ENCODE measurements around the gene CLHC1.
"Not testable (repeated sequence)": the region's sequence is repeated elsewhere in the genome, so short reads cannot be mapped to it uniquely, and the experiment has no call there.

Gene CLHC1

GRCh38 chr2:55150834-55151233 is 81.3 kb downstream of the CLHC1 start:
- H3K4me3 ChIP-seq (ENCODE audit: low read depth, low read length) = no peak overlapping the region
- no peak for TF ChIP-seq CTCF (IDR thresholded peaks at IDR 0.05; ENCODE audit: insufficient read depth, low read depth, low read length, missing control alignments)
- peak; percentile 59 for DNase-seq (ENCODE audit: low read depth)

GRCh38 chr2:55148269-55148668 is 83.8 kb downstream of the CLHC1 start:
- TF ChIP-seq CTCF (IDR thresholded peaks at IDR 0.05; ENCODE audit: insufficient read depth, low read depth, low read length, missing control alignments) = no peak
- H3K4me3 ChIP-seq (ENCODE audit: low read depth, low read length) = no peak overlapping the region
- DNase-seq (ENCODE audit: low read depth) = no peak

- TF ChIP-seq CTCF (IDR thresholded peaks at IDR 0.05; ENCODE audit: insufficient read depth, low read depth, low read length, missing control alignments) = no peak
- no peak overlapping the region for H3K4me3 ChIP-seq (ENCODE audit: low read depth, low read length)
- DNase-seq (ENCODE audit: low read depth) = no peak
Observed at GRCh38 chr2:55147531-55147930, 84.6 kb downstream of the CLHC1 start.

- no peak for TF ChIP-seq CTCF (IDR thresholded peaks at IDR 0.05; ENCODE audit: insufficient read depth, low read depth, low read length, missing control alignments)
- no peak overlapping the region for H3K4me3 ChIP-seq (ENCODE audit: low read depth, low read length)
- DNase-seq (ENCODE audit: low read depth) = no peak
Observed at GRCh38 chr2:55147041-55147440, 85.1 kb downstream of the CLHC1 start.

GRCh38 chr2:55146263-55146662 is 85.8 kb downstream of the CLHC1 start:
- no peak overlapping the region for H3K4me3 ChIP-seq (ENCODE audit: low read depth, low read length)
- DNase-seq (ENCODE audit: low read depth) = no peak
- TF ChIP-seq CTCF (IDR thresholded peaks at IDR 0.05; ENCODE audit: insufficient read depth, low read depth, low read length, missing control alignments) = no peak

GRCh38 chr2:55144922-55145820 is 86.9 kb downstream of the CLHC1 start:
- no peak for DNase-seq (ENCODE audit: low read depth)
- TF ChIP-seq CTCF (IDR thresholded peaks at IDR 0.05; ENCODE audit: insufficient read depth, low read depth, low read length, missing control alignments) = no peak
- H3K4me3 ChIP-seq (ENCODE audit: low read depth, low read length) = no peak overlapping the region

GRCh38 chr2:55143706-55144105 is 88.4 kb downstream of the CLHC1 start:
- H3K4me3 ChIP-seq (ENCODE audit: low read depth, low read length); DNase-seq (ENCODE audit: low read depth): not testable (repeated sequence)

Measured in GM12865 (cell line).